Body of pancreas (tissue), 4 donors: Measurements from ENCODE around the gene PLD6. TPM values are rescaled to one million over a fixed set of nuclear protein-coding genes. Genes with fewer than 3 reads are reported as not detected.
"Not testable (repeated sequence)": the region's sequence is repeated elsewhere in the genome, so short reads cannot be mapped to it uniquely, and the experiment has no call there.

Experiments used
- ATAC-seq: fragments of 150-250 bp; one replicate; pipeline ENCODE4 v1.9.1; 2016
- DNase-seq, 4 donors: peaks; one replicate each; pipeline ENCODE4 v3.0.0-alpha.2; 2019
- H3K27ac ChIP-seq, 4 donors: fragments of 200-600 bp; sonication (generic); 1 replicate in 3 of 4; 2 replicates in 1 of 4; pipeline versions ENCODE4 v1.5.1 to v1.6.1; 2016 to 2019; ENCODE audit warnings: mild to moderate bottlenecking in 1 of 4, mixed read lengths in 1 of 4, moderate library complexity in 1 of 4
- H3K27me3 ChIP-seq, 2 donors: fragments of 200-600 bp; sonication (generic); one replicate each; pipeline ENCODE4 v1.6.0; 2016; ENCODE audit warnings: mild to moderate bottlenecking in 1 of 2
- H3K36me3 ChIP-seq, 2 donors: fragments of 200-600 bp; sonication (generic); replicated peaks in 1 of 2; 2 replicates each; pipeline ENCODE4 v1.5.1; 2016; ENCODE audit warnings: low read depth in 2 of 2; ENCODE audit not compliant: insufficient read depth in 1 of 2
- H3K4me1 ChIP-seq: fragments of 200-600 bp; sonication (generic); one replicate; pipeline ENCODE4 v1.6.0; 2016
- H3K4me3 ChIP-seq, 2 donors: fragments of 200-600 bp; sonication (generic); 1 replicate in 1 of 2; 2 replicates in 1 of 2; pipeline ENCODE4 v1.5.1; 2016 to 2019
- H3K9me3 ChIP-seq, 3 donors: fragments of 200-600 bp; sonication (generic); 1 replicate in 2 of 3; 2 replicates in 1 of 3; pipeline ENCODE4 v1.5.1; 2016
- POLR2A ChIP-seq, 3 donors: fragments of 450-650 bp; IDR thresholded peaks; one replicate each; pipeline ENCODE4 v1.6.1; 2016; ENCODE audit warnings: antibody characterized with exemption in 3 of 3, mild to moderate bottlenecking in 2 of 3
- WGBS, 2 donors: methylation state at CpG; one replicate each; pipeline ENCODE4 v1.1.5; 2017; 5-methylcytosine and 5-hydroxymethylcytosine counted together
- intact Hi-C: fragments of 100-400 bp; cut with DNase I; formaldehyde crosslinking; loops from one replicate; pipeline ENCODE4 v1.15.1; 2023
- total RNA-seq, 2 donors: library from RNA; depleted of rRNA; stranded (reverse); fragments of >200 nt; gene quantifications; one replicate each; pipeline ENCODE4 v1.1.0, GENCODE V29; 2016
- TF ChIP-seq, protein P1 (sequence below), 7 experiments: fragments of 450-650 bp in 4 of 7; fragments of 200-600 bp in 3 of 7; sonication (generic) in 3 of 7; IDR thresholded peaks; one replicate each; pipeline ENCODE4 v1.5.1; 2016 to 2019; ENCODE audit warnings: antibody characterized with exemption in 7 of 7

PLD6 gene
- total RNA-seq, 2 donors from 2014 or later: 3.6 to 6.6 TPM

DNA sequence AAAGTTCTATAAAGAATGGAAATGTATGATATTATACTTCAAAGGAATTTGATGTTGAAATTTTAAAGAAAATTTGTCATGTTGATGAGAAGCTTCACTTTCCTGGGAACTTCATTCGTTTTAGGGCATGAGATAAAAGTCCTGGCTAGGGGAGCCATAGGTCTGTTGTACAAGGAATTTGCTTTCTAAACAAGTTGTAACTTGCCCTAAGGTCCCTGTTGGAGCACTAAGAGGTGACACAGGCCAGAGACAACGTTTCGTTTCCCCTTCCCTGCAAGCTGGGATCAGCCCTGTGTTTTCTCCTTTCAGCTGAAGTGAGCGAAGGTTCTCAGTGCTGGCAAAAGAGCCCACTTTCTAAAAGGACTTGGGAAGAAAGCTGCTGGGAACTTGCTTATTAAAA lies 16.6 kb downstream of the PLD6 start:
- Histone ChIP-seq H3K27ac (no peak overlapping the region), H3K4me3 (no peak overlapping the region), H3K27me3 (no peaks in the 10 kb centered on the region), H3K9me3 (no peaks in the 10 kb centered on the region), H3K36me3 (peaks cover 0 to under 1% of the 10 kb centered on the region in 2 donors), H3K4me1 (peaks cover 34% of the 10 kb centered on the region)
- DNase-seq: no peak
- no peak for ATAC-seq
- no peak for TF ChIP-seq POLR2A (IDR thresholded peaks at IDR 0.05)
- TF ChIP-seq, protein P1, sequence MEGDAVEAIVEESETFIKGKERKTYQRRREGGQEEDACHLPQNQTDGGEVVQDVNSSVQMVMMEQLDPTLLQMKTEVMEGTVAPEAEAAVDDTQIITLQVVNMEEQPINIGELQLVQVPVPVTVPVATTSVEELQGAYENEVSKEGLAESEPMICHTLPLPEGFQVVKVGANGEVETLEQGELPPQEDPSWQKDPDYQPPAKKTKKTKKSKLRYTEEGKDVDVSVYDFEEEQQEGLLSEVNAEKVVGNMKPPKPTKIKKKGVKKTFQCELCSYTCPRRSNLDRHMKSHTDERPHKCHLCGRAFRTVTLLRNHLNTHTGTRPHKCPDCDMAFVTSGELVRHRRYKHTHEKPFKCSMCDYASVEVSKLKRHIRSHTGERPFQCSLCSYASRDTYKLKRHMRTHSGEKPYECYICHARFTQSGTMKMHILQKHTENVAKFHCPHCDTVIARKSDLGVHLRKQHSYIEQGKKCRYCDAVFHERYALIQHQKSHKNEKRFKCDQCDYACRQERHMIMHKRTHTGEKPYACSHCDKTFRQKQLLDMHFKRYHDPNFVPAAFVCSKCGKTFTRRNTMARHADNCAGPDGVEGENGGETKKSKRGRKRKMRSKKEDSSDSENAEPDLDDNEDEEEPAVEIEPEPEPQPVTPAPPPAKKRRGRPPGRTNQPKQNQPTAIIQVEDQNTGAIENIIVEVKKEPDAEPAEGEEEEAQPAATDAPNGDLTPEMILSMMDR (IDR thresholded peaks at IDR 0.05): no peak
- intact Hi-C loops: no loop called here
- WGBS, 2 donors: 64 to 72% methylated on average over 4 of the region's 4 CpGs

GRCh38 chr17:17188586-17188985 lies 17.5 kb downstream of the PLD6 start:
- Histone ChIP-seq H3K4me1 (peaks cover 34% of the 10 kb centered on the region), H3K27ac (no peak overlapping the region), H3K36me3 (peaks cover 0 to 3% of the 10 kb centered on the region in 2 donors), H3K9me3 (no peaks in the 10 kb centered on the region), H3K4me3 (no peak overlapping the region), H3K27me3 (no peaks in the 10 kb centered on the region)
- intact Hi-C loops: no loop called here
- WGBS, 2 donors: 92 to 96% methylated on average over 4 of the region's 4 CpGs
- no peak for ATAC-seq
- no peak for DNase-seq
- TF ChIP-seq, protein P1 (IDR thresholded peaks at IDR 0.05): no peak

DNA sequence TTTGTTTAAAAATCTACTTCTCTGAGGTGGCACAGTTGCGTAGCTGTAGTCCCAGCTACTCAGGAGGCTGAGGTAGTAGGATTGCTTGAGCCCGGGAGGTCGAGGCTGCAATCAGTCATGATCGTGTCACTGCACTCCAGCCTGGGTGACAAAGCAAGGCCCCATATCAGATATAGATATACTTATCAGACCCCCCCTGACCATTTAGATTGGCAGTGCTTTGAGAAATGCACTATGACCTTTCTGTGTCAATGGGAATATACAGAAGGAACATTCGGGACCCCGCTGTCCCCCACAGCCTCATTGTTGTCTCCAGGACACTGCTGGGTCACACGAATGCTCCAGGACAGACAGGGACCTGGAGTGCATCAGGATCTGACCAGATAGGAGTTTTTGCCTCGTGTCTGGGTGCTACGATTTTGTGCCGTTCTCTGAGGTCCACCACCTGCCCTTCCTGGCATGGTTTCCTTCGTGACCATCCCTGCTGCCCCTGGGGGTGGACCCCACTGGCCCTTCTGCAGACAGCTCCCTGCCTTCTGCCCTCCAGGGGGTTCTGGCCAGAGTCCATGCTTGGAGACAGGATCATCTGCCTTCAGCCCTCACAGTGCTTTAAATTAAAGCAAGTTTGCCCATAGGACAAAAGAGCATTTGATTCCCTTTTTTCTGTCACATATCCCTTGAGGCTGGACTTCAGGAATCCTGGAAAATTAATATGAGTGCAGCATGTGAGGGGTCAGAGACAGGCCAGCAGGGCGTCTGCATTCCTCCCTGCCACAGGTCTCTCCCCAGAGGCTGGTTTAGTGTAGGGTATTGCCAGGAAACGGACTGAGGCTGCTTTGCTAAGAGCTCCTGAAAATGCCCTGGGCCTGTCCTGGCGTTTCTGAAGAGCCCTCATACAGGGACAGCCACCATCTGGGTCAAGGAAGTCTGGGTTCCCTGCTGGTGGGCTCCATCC lies 19.3 kb downstream of the PLD6 start:
- peak; percentile 53 for ATAC-seq
- 45 to 47% methylated on average over 11 to 14 of the region's 14 CpGs for WGBS, 2 donors
- H3K36me3 ChIP-seq: peaks cover 0 to 9% of the 10 kb centered on the region in 2 donors
- H3K27me3 ChIP-seq: no peaks in the 10 kb centered on the region
- H3K9me3 ChIP-seq: no peaks in the 10 kb centered on the region
- TF ChIP-seq POLR2A (IDR thresholded peaks at IDR 0.05): no peak
- TF ChIP-seq, protein P1 (IDR thresholded peaks at IDR 0.05): no peak
- peak overlapping the region in 3 of 4 donors; percentile 27 to 56 (median 28) for H3K27ac ChIP-seq
- no peak overlapping the region for H3K4me3 ChIP-seq
- intact Hi-C loops: no loop called here
- H3K4me1 ChIP-seq: peaks cover 34% of the 10 kb centered on the region
- no peak for DNase-seq

DNA sequence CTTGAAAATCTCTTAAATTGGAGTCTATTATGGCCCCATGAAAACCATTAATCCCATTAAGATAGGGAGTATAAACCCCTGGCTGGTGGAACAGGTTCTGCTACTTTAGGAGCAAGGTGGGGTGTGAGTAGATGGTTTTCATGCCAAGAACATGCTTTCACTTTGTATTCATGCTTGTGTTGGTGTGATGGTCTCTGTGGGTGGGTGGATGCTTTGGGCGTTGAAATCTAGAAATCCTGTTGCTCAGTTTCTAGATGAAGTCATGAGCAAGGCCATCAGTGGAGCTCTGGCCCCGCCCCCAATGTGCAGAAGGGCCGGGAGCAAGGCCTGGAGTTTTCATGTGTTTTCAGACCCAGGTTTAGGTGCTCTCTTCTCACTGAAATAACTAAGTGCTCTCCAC lies 20.1 kb downstream of the PLD6 start:
- intact Hi-C loops: no loop called here
- peak overlapping the region in 3 of 4 donors; percentile 27 to 56 (median 28) for H3K27ac ChIP-seq
- H3K36me3 ChIP-seq: peaks cover 3 to 9% of the 10 kb centered on the region in 2 donors
- no peaks in the 10 kb centered on the region for H3K27me3 ChIP-seq
- peak in 3 of 4 donors; percentile 25 to 49 (median 44) for DNase-seq
- H3K9me3 ChIP-seq: no peaks in the 10 kb centered on the region
- peak; percentile 71 for ATAC-seq
- no peak overlapping the region for H3K4me3 ChIP-seq
- H3K4me1 ChIP-seq: peaks cover 34% of the 10 kb centered on the region
- 33 to 36% methylated on average over 3 of the region's 3 CpGs for WGBS, 2 donors
- TF ChIP-seq, protein P1 (IDR thresholded peaks at IDR 0.05): no peak
- no peak for TF ChIP-seq POLR2A (IDR thresholded peaks at IDR 0.05)

DNA sequence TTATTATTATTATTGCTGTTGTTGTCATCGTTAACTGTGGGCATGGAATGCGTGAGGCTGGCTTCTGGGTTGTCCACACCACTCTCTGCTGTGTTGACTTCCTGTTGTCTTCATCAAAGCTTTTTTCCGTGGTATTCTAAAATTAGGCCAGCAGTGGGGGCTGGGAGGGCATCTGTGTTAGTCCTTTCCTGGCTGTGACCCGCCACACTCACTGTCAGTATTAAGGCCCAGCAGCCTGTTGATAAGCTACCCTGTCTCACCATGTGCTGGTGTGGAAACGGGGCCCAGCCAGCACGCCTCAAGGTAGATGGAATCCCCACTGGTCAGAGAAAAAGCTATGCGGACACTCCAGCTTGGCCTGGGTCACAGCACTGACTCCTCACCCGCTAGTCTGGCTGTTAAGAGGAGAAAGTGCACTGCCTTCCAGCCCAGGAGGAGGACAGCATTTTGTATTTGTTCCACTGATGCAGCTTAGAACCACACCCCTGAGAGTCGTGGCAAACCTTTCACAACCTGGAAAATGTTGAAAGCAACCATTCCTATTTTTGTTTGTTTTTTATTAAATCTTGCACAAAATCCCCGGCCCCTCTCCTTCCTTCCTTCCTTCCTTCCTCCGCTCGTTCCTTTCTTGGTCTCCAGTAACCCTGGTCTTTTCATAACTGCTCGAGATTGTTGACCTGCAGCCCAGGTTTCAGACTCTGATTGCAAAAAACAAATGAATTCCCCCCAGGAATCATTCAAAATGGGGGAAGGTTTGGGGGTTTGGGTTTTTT lies 21.0 kb downstream of the PLD6 start:
- not testable (repeated sequence) for ATAC-seq
- peak overlapping the region in 3 of 4 donors; percentile 27 to 56 (median 28) for H3K27ac ChIP-seq

More for the DNA sequence above, 21.0 kb downstream of the PLD6 start:
- H3K9me3 ChIP-seq, DNase-seq, H3K4me3 ChIP-seq, H3K27me3 ChIP-seq, intact Hi-C loops: not testable (repeated sequence)
- Histone ChIP-seq H3K36me3 (peaks cover 12 to 15% of the 10 kb centered on the region in 2 donors), H3K4me1 (peaks cover 29% of the 10 kb centered on the region)
- WGBS, 2 donors: 73 to 76% methylated on average over 13 of the region's 13 CpGs
